IMR-90 (cell line): Measurements from ENCODE around the gene FARS2. TPM values are rescaled to one million over a fixed set of nuclear protein-coding genes. Genes with fewer than 3 reads are reported as not detected.

Source experiments
- ATAC-seq: fragments of 200-7000 bp; cut with Tn5 transposase; 2 replicates; pipeline ENCODE4 v1.9.1; 2020; ENCODE audit warnings: low read depth, mild to moderate bottlenecking, moderate library complexity
- BruUV-seq: library from RNA; stranded (reverse); fragments of 400-500 nt; replicated peaks from 2 replicates; lab custom pipeline; 2021; lab: Mats Ljungman, UMichigan
- CTCF ChIA-PET: fragments of 300-600 bp; formaldehyde crosslinking; extraction: SDS; loops from one replicate; lab custom pipeline; 2021; ENCODE audit warnings: antibody characterized with exemption; lab: Yijun Ruan, JAX
- POLR2A ChIA-PET: fragments of 300-600 bp; sonication (Branson Sonifier 250); formaldehyde crosslinking; loops from one replicate; lab custom pipeline; 2022; ENCODE audit warnings: antibody characterized with exemption; ENCODE audit not compliant: unreplicated experiment; lab: Charles Lee
- DNase-seq: peaks from one replicate; pipeline ENCODE4 v3.0.0; 2013
- H2AFZ ChIP-seq: replicated peaks from 2 replicates; pipeline ENCODE3; 2013; ENCODE audit warnings: low read length, mild to moderate bottlenecking; ENCODE audit not compliant: poor library complexity
- H2AK5ac ChIP-seq: 2 replicates; pipeline ENCODE4 v1.6.1; 2013; ENCODE audit warnings: low read depth, low read length, inconsistent platforms
- H2AK9ac ChIP-seq: replicated peaks from 2 replicates; pipeline ENCODE3; 2013; ENCODE audit warnings: mild to moderate bottlenecking, low read depth, low read length, moderate library complexity; ENCODE audit not compliant: poor library complexity
- H2BK120ac ChIP-seq: 2 replicates; pipeline ENCODE4 v1.6.1; 2013; ENCODE audit warnings: low read depth, low read length, inconsistent platforms
- H2BK15ac ChIP-seq: 3 replicates; pipeline ENCODE4 v1.6.1; 2013; ENCODE audit warnings: low read depth, low read length, inconsistent platforms
- H2BK20ac ChIP-seq: 2 replicates; pipeline ENCODE4 v1.6.1; 2013; ENCODE audit warnings: low read depth, mild to moderate bottlenecking, inconsistent platforms, low read length, moderate library complexity
- H2BK5ac ChIP-seq: 2 replicates; pipeline ENCODE4 v1.6.1; 2013; ENCODE audit warnings: mild to moderate bottlenecking, low read depth, low read length, inconsistent platforms; ENCODE audit not compliant: poor library complexity, severe bottlenecking
- H3K14ac ChIP-seq: replicated peaks from 2 replicates; pipeline ENCODE4 v1.6.1; 2013; ENCODE audit warnings: low read depth, low read length, inconsistent platforms
- H3K18ac ChIP-seq: 2 replicates; pipeline ENCODE4 v1.6.1; 2013; ENCODE audit warnings: low read depth, low read length, control low read depth
- H3K23ac ChIP-seq: 2 replicates; pipeline ENCODE4 v1.6.1; 2013; ENCODE audit warnings: low read depth, low read length, inconsistent platforms
- H3K27ac ChIP-seq: 2 replicates; pipeline ENCODE4 v1.5.1; 2013; ENCODE audit warnings: mild to moderate bottlenecking, control low read depth, low read length; ENCODE audit not compliant: insufficient read depth
- H3K27me3 ChIP-seq: 2 replicates; pipeline ENCODE4 v1.6.1; 2013; ENCODE audit warnings: low read length; ENCODE audit not compliant: control insufficient read depth, insufficient read depth
- H3K36me3 ChIP-seq: 2 replicates; pipeline ENCODE4 v1.6.1; 2013; ENCODE audit warnings: low read length, mixed read lengths; ENCODE audit not compliant: control insufficient read depth, insufficient read depth
- H3K4ac ChIP-seq: 2 replicates; pipeline ENCODE4 v1.6.1; 2013; ENCODE audit warnings: low read depth, low read length, inconsistent platforms
- H3K4me1 ChIP-seq: 2 replicates; pipeline ENCODE4 v1.6.1; 2013; ENCODE audit warnings: low read length, mixed read lengths; ENCODE audit not compliant: control insufficient read depth, insufficient read depth
- H3K4me2 ChIP-seq: 2 replicates; pipeline ENCODE4 v1.6.1; 2013; ENCODE audit warnings: low read depth, mild to moderate bottlenecking, control low read depth, low read length, moderate library complexity
- H3K4me3 ChIP-seq: 2 replicates; pipeline ENCODE4 v1.5.1; 2013; ENCODE audit warnings: low read depth, mild to moderate bottlenecking, control low read depth, low read length, moderate library complexity; ENCODE audit not compliant: insufficient read depth
- H3K56ac ChIP-seq: 2 replicates; pipeline ENCODE4 v1.6.1; 2013; ENCODE audit warnings: low read length, inconsistent platforms; ENCODE audit not compliant: insufficient read depth; ENCODE audit errors: extremely low read depth
- H3K79me1 ChIP-seq, 2 experiments: 2 replicates each; pipeline ENCODE4 v1.6.1; 2013; ENCODE audit warnings: low read length in 2 of 2, inconsistent platforms in 1 of 2, low read depth in 1 of 2
- H3K9ac ChIP-seq: 2 replicates; pipeline ENCODE4 v1.6.1; 2013; ENCODE audit warnings: low read depth, low read length, control low read depth
- H3K9me1 ChIP-seq: 2 replicates; pipeline ENCODE4 v1.6.1; 2013; ENCODE audit warnings: low read length, inconsistent platforms; ENCODE audit not compliant: insufficient read depth
- H3K9me3 ChIP-seq: 2 replicates; pipeline ENCODE4 v1.6.1; 2013; ENCODE audit warnings: low read length; ENCODE audit not compliant: control insufficient read depth, insufficient read depth
- H4K20me1 ChIP-seq: 2 replicates; pipeline ENCODE4 v1.6.1; 2013; ENCODE audit warnings: low read length, inconsistent platforms; ENCODE audit not compliant: insufficient read depth
- H4K5ac ChIP-seq: 2 replicates; pipeline ENCODE4 v1.6.1; 2013; ENCODE audit warnings: mild to moderate bottlenecking, low read depth, low read length, control low read depth
- H4K8ac ChIP-seq, 2 experiments: 2 replicates each; pipeline ENCODE4 v1.6.1; 2013; ENCODE audit warnings: low read depth in 2 of 2, low read length in 2 of 2, control low read depth in 1 of 2, inconsistent platforms in 1 of 2
- H4K91ac ChIP-seq: 2 replicates; pipeline ENCODE4 v1.6.1; 2013; ENCODE audit warnings: low read depth, low read length, inconsistent platforms; ENCODE audit not compliant: insufficient read depth
- BHLHE40 ChIP-seq: fragments of 150-350 bp; IDR thresholded peaks from 2 replicates; pipeline ENCODE4 v1.6.1; 2016; ENCODE audit warnings: mild to moderate bottlenecking, low read depth, low read length
- CHD1 ChIP-seq: IDR thresholded peaks from 2 replicates; pipeline ENCODE4 v1.6.1; 2012; ENCODE audit warnings: low read depth, low read length, improper control_type of control experiment
- FOS ChIP-seq: fragments of 150-350 bp; IDR thresholded peaks from 2 replicates; pipeline ENCODE4 v1.6.1; 2016; ENCODE audit warnings: low read depth, low read length
- MAFK ChIP-seq: IDR thresholded peaks from 2 replicates; pipeline ENCODE4 v1.6.1; 2012; ENCODE audit warnings: low read depth, low read length, improper control_type of control experiment
- MAZ ChIP-seq: IDR thresholded peaks from 2 replicates; pipeline ENCODE4 v1.6.1; 2012; ENCODE audit warnings: low read depth, mild to moderate bottlenecking, low read length, improper control_type of control experiment, moderate library complexity, borderline replicate concordance
- MXI1 ChIP-seq: IDR thresholded peaks from 2 replicates; pipeline ENCODE4 v1.6.1; 2012; ENCODE audit warnings: low read depth, mild to moderate bottlenecking, low read length, moderate library complexity, borderline replicate concordance
- NFE2L2 ChIP-seq: fragments of 150-350 bp; IDR thresholded peaks from 2 replicates; pipeline ENCODE4 v1.6.1; 2016; ENCODE audit warnings: low read depth, mild to moderate bottlenecking, low read length
- POLR2A ChIP-seq: IDR thresholded peaks from 2 replicates; pipeline ENCODE4 v1.6.1; 2012; ENCODE audit warnings: mild to moderate bottlenecking, low read depth, low read length
- RAD21 ChIP-seq: IDR thresholded peaks from 2 replicates; pipeline ENCODE4 v1.6.1; 2012; ENCODE audit warnings: low read length, improper control_type of control experiment
- RCOR1 ChIP-seq: IDR thresholded peaks from 2 replicates; pipeline ENCODE4 v1.6.1; 2012; ENCODE audit warnings: mild to moderate bottlenecking, low read length, improper control_type of control experiment; ENCODE audit not compliant: insufficient replicate concordance
- SMC3 ChIP-seq: fragments of 150-350 bp; IDR thresholded peaks from 2 replicates; pipeline ENCODE4 v1.6.1; 2016; ENCODE audit warnings: low read depth, mild to moderate bottlenecking, antibody characterized with exemption, low read length, moderate library complexity
- WGBS, 2 experiments: methylation state at CpG; one replicate each; pipeline versions ENCODE4 v1.1.5 to v1.1.7; 2013; ENCODE audit warnings: missing lambda C conversion rate in 2 of 2; ENCODE audit not compliant: insufficient read length in 1 of 2; ENCODE audit errors: extremely low coverage in 2 of 2; 5-methylcytosine and 5-hydroxymethylcytosine counted together
- dilution Hi-C: fragments of 300-500 bp; cut with HindIII; formaldehyde crosslinking; loops from one replicate; pipeline ENCODE4 v1.14.3; 2018; ENCODE audit warnings: low sequenced_read_pairs; ENCODE audit not compliant: unreplicated experiment
- in situ Hi-C: fragments of 300-500 bp; cut with MboI; formaldehyde crosslinking; loops from 3 replicates; pipeline ENCODE4 v1.14.3; 2019; ENCODE audit warnings: low sequenced_read_pairs, inconsistent platforms, mixed read lengths
- intact Hi-C: fragments of 100-400 bp; cut with micrococcal nuclease; formaldehyde crosslinking; loops from 2 replicates; pipeline ENCODE4 v1.10.0; 2022
- polyA plus RNA-seq, 3 experiments: library from polyadenylated mRNA; depleted of rRNA; stranded (reverse); fragments of >200 nt; gene quantifications; 2 replicates each; pipeline ENCODE4 v1.2.3, GENCODE V29; 2012; ENCODE audit warnings: low replicate concordance in 1 of 3
- total RNA-seq: library from RNA; depleted of rRNA; stranded (reverse); fragments of >200 nt; gene quantifications from 2 replicates; pipeline ENCODE4 v1.2.3, GENCODE V29; 2012
- TF ChIP-seq, protein P1 (sequence below): fragments of 150-350 bp; IDR thresholded peaks from 2 replicates; pipeline ENCODE4 v1.6.1; 2016; ENCODE audit warnings: low read depth, mild to moderate bottlenecking, low read length, moderate library complexity, borderline replicate concordance
- TF ChIP-seq, protein P2 (sequence below): conservative IDR thresholded peaks from 2 replicates; pipeline ENCODE4 v1.5.1; 2012; ENCODE audit warnings: mild to moderate bottlenecking, low read depth, low read length, improper control_type of control experiment

FARS2 gene
- total and polyA plus RNA-seq, 2 of the 4 experiments (the other 2 are of a cell fraction), result 12.1 to 28.9 TPM

DNA sequence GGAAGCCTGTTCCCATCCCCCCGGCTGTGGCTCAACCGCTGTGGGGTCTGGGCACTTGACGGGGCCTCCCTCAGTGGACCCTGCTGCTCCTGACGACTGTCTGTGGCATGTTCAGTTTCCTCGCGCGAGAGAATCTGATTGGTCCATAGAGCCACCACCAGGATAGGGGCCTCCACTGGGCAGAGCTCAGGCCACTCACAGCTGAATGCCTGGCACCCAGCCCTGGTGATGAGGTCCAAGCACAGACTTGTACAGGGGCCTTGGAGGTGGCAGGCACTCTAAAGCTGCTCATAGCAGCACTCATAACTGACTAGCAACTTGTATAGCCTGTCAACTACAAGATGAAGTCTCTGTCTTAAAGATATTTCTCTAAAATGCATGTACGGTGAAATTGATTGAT, 377.4 kb downstream of the FARS2 start:
- 100% methylated on average over 1 of the region's 8 CpGs; no CpG with 5 or more reads in 1 of the 2 experiments for WGBS, 2 experiments
- H3K9ac ChIP-seq, result no peak overlapping the region
- ATAC-seq (no peak), DNase-seq (no peak)
- H3K23ac ChIP-seq, result no peak overlapping the region
- no peaks in the 10 kb centered on the region for H3K27me3 ChIP-seq
- no peak overlapping the region for H3K18ac ChIP-seq
- H2BK5ac ChIP-seq, result no peak overlapping the region
- H3K79me1 ChIP-seq, result no peaks in the 10 kb centered on the region
- no peaks in the 10 kb centered on the region for H3K4me1 ChIP-seq
- H2BK20ac ChIP-seq, result no peak overlapping the region
- no peak overlapping the region for H4K91ac ChIP-seq
- BruUV-seq, result no TSS peak
- peaks cover 9% of the 10 kb centered on the region; the same call in 1 of the 2 replicates for H3K9me3 ChIP-seq
- H3K9me1 ChIP-seq, result no peaks in the 10 kb centered on the region
- H2AFZ ChIP-seq, result no peak overlapping the region
- H4K5ac ChIP-seq, result no peak overlapping the region
- no peak overlapping the region for H2BK15ac ChIP-seq
- H3K14ac ChIP-seq, result no peak overlapping the region
- no peak overlapping the region for H3K4me3 ChIP-seq
- no peak overlapping the region for H2BK120ac ChIP-seq
- no peak overlapping the region for H3K56ac ChIP-seq
- no peak overlapping the region for H3K27ac ChIP-seq
- H3K36me3 ChIP-seq, result no peaks in the 10 kb centered on the region
- TF ChIP-seq RAD21 (no peak), CHD1 (no peak), FOS (no peak), NFE2L2 (no peak), MXI1 (no peak), MAZ (no peak), MAFK (no peak), SMC3 (no peak), BHLHE40 (no peak), RCOR1 (no peak), POLR2A (no peak)
- TF ChIP-seq, protein P1, sequence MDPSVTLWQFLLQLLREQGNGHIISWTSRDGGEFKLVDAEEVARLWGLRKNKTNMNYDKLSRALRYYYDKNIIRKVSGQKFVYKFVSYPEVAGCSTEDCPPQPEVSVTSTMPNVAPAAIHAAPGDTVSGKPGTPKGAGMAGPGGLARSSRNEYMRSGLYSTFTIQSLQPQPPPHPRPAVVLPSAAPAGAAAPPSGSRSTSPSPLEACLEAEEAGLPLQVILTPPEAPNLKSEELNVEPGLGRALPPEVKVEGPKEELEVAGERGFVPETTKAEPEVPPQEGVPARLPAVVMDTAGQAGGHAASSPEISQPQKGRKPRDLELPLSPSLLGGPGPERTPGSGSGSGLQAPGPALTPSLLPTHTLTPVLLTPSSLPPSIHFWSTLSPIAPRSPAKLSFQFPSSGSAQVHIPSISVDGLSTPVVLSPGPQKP, result no peak
- TF ChIP-seq, protein P2, sequence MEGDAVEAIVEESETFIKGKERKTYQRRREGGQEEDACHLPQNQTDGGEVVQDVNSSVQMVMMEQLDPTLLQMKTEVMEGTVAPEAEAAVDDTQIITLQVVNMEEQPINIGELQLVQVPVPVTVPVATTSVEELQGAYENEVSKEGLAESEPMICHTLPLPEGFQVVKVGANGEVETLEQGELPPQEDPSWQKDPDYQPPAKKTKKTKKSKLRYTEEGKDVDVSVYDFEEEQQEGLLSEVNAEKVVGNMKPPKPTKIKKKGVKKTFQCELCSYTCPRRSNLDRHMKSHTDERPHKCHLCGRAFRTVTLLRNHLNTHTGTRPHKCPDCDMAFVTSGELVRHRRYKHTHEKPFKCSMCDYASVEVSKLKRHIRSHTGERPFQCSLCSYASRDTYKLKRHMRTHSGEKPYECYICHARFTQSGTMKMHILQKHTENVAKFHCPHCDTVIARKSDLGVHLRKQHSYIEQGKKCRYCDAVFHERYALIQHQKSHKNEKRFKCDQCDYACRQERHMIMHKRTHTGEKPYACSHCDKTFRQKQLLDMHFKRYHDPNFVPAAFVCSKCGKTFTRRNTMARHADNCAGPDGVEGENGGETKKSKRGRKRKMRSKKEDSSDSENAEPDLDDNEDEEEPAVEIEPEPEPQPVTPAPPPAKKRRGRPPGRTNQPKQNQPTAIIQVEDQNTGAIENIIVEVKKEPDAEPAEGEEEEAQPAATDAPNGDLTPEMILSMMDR, result no peak
- no peaks in the 10 kb centered on the region for H4K20me1 ChIP-seq
- no peak overlapping the region for H2AK5ac ChIP-seq
- in situ Hi-C loops (no loop called here), intact Hi-C loops (no loop called here), dilution Hi-C loops (no loop called here)
- ChIA-PET CTCF (no interaction called here), POLR2A (no interaction called here)
- no peak overlapping the region for H2AK9ac ChIP-seq
- H4K8ac ChIP-seq, result no peak overlapping the region
- no peak overlapping the region for H3K4me2 ChIP-seq
- H3K4ac ChIP-seq, result no peak overlapping the region
